ENCODE measurements around the gene SELL. TPM values are rescaled to one million over a fixed set of nuclear protein-coding genes. Genes with fewer than 3 reads are reported as not detected.
"Not testable (repeated sequence)": the region's sequence is repeated elsewhere in the genome, so short reads cannot be mapped to it uniquely, and the experiment has no call there.

The SELL gene
- total RNA-seq, 2 donors from 2014 or later = 0.26 TPM; not detected in 1

- intact Hi-C loops (cut with DNase I) = no loop called here
- ATAC-seq (no peak), DNase-seq (no peak)
- H3K9me3 ChIP-seq = no peaks in the 10 kb centered on the region
- WGBS, 2 donors = 30 to 38% methylated on average over 4 of the region's 4 CpGs
- H3K4me3 ChIP-seq = no peak overlapping the region
- TF ChIP-seq CTCF (IDR thresholded peaks at IDR 0.05) (no peak), POLR2A (IDR thresholded peaks at IDR 0.05) (no peak)
- H3K27me3 ChIP-seq = no peaks in the 10 kb centered on the region
- H3K4me1 ChIP-seq = no peaks in the 10 kb centered on the region
- H3K27ac ChIP-seq = no peak overlapping the region
- H3K36me3 ChIP-seq (replicated peaks in 1 of 2; ENCODE audit: insufficient read depth in 1 of 2, low read depth in 2 of 2) = no peaks in the 10 kb centered on the region
These were observed 12.7 kb upstream of the SELL start for GRCh38 chr1:169724168-169724567.

DNA sequence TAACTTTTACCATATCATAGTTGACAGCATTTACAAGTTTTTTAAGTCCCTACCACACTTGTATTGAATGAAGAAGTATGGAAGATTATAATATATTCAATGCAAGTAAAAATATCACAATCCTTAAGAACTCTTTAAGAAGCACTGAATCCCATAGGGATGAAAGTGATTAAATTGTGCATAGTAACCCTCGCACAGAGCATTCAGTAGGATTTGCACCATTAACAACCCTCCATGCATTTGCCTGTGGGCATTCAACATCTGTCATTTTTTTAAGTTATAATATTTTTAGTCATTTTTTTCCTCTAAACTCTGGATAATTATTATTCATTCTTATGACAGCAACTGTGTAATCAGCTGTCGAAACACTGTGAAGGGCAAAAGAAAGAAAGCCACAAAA is 12.3 kb upstream of the SELL start:
- ATAC-seq = no peak
- TF ChIP-seq CTCF (IDR thresholded peaks at IDR 0.05) = no peak
- TF ChIP-seq POLR2A (IDR thresholded peaks at IDR 0.05) = no peak
- no peak overlapping the region for H3K27ac ChIP-seq
- WGBS, 2 donors = 58 to 65% methylated on average over 2 of the region's 2 CpGs
- H3K27me3 ChIP-seq = no peaks in the 10 kb centered on the region
- H3K4me3 ChIP-seq = no peak overlapping the region
- no peaks in the 10 kb centered on the region for H3K4me1 ChIP-seq
- H3K9me3 ChIP-seq = no peaks in the 10 kb centered on the region
- intact Hi-C loops (cut with DNase I) = no loop called here
- no peaks in the 10 kb centered on the region for H3K36me3 ChIP-seq (replicated peaks in 1 of 2; ENCODE audit: insufficient read depth in 1 of 2, low read depth in 2 of 2)
- no peak for DNase-seq

DNA sequence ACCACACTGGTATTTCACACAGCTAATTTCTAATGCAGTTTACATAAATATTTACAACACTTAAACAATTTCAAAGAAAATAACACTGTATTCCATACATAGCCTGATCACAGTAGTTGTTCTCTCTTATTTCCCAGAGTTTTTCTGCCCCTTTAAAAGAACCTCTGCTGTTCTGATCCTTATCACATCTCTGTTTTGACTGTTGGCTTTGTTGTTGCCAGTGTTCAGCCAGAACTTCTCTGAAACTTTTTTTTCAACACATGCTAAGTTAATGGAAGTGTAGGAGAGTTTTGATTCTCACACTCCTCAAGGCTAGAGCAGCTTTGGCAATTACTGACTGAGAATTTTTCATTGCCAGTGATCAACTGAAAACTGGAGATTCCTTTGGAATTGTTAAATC is 11.4 kb upstream of the SELL start:
- no peaks in the 10 kb centered on the region for H3K9me3 ChIP-seq
- no peaks in the 10 kb centered on the region for H3K4me1 ChIP-seq
- ATAC-seq (no peak), DNase-seq (no peak)
- no peaks in the 10 kb centered on the region for H3K27me3 ChIP-seq
- no peak overlapping the region for H3K4me3 ChIP-seq
- no peaks in the 10 kb centered on the region for H3K36me3 ChIP-seq (replicated peaks in 1 of 2; ENCODE audit: insufficient read depth in 1 of 2, low read depth in 2 of 2)
- TF ChIP-seq CTCF (IDR thresholded peaks at IDR 0.05) = no peak
- no peak for TF ChIP-seq POLR2A (IDR thresholded peaks at IDR 0.05)
- intact Hi-C loops (cut with DNase I) = no loop called here
- no peak overlapping the region for H3K27ac ChIP-seq

GRCh38 chr1:169715100-169715499 is 3.7 kb upstream of the SELL start:
- H3K27ac ChIP-seq; H3K27me3 ChIP-seq; H3K9me3 ChIP-seq; ATAC-seq; H3K4me1 ChIP-seq; H3K4me3 ChIP-seq; H3K36me3 ChIP-seq (replicated peaks in 1 of 2; ENCODE audit: insufficient read depth in 1 of 2, low read depth in 2 of 2); DNase-seq: not testable (repeated sequence)
- 76 to 82% methylated on average over 2 of the region's 2 CpGs for WGBS, 2 donors
- intact Hi-C loops (cut with DNase I) = loop anchor here (10.0 kb wide), 1 partner anchor 160 kb away; no protein-coding TSS in a partner anchor

DNA sequence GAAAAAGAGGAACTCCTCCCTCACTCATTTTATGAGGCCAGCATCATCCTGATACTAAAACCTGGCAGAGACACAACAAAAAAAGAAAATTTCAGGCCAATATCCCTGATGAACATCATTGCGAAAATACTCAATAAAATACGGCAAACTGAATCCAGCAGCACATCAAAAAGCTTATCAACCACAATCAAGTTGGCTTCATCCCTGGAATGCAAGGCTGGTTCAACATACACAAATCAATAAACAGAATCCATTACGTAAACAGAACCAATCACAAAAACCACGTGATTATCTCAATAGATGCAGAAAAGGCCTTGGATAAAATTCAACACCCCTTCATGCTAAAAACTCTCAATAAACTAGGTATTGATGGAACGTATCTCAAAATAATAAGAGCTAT is 1.7 kb upstream of the SELL start:
- ATAC-seq; H3K4me1 ChIP-seq; H3K27me3 ChIP-seq; H3K27ac ChIP-seq; H3K4me3 ChIP-seq; DNase-seq; H3K9me3 ChIP-seq; H3K36me3 ChIP-seq (replicated peaks in 1 of 2; ENCODE audit: insufficient read depth in 1 of 2, low read depth in 2 of 2): not testable (repeated sequence)
- intact Hi-C loops (cut with DNase I) = loop anchor here (10.0 kb wide), 1 partner anchor 158 kb away; no protein-coding TSS in a partner anchor
- WGBS, 2 donors = 66 to 67% methylated on average over 5 of the region's 5 CpGs

- H3K4me3 ChIP-seq = no peak overlapping the region
- H3K36me3 ChIP-seq (replicated peaks in 1 of 2; ENCODE audit: insufficient read depth in 1 of 2, low read depth in 2 of 2) = no peaks in the 10 kb centered on the region
- no peak for ATAC-seq
- TF ChIP-seq POLR2A (IDR thresholded peaks at IDR 0.05) = no peak
- peak in 1 of 7 experiments; percentile 3 for TF ChIP-seq CTCF (IDR thresholded peaks at IDR 0.05)
- intact Hi-C loops (cut with DNase I) = loop anchor here (10.0 kb wide), 1 partner anchor 157 kb away; no protein-coding TSS in a partner anchor
- DNase-seq = no peak
- no peaks in the 10 kb centered on the region for H3K27me3 ChIP-seq
- H3K4me1 ChIP-seq = peaks cover 9% of the 10 kb centered on the region
- WGBS, 2 donors = 64 to 73% methylated on average over 2 of the region's 2 CpGs
- H3K27ac ChIP-seq = no peak overlapping the region
- no peaks in the 10 kb centered on the region for H3K9me3 ChIP-seq
These were observed 850 bp upstream of the SELL start for GRCh38 chr1:169712309-169712631.

Data from body of pancreas (tissue), 4 donors.